SU-DHL-6 (cell line): ENCODE results near the gene RPL7A.

ENCODE experiments used
- EZH2phosphoT487 ChIP-seq: fragments of 200-600 bp; sonication (generic), shearing (Covaris generic); conservative IDR thresholded peaks from 2 replicates; pipeline ENCODE4 v1.6.1; 2018; ENCODE audit warnings: mild to moderate bottlenecking, antibody characterized with exemption, low read length, moderate library complexity, mixed read lengths
- TF ChIP-seq, protein P1 (sequence below): fragments of 200-600 bp; sonication (generic); IDR thresholded peaks from one replicate; pipeline ENCODE4 v1.5.1; 2017; ENCODE audit warnings: antibody characterized with exemption, mild to moderate bottlenecking, low read length, moderate library complexity; ENCODE audit not compliant: insufficient read depth, poor library complexity, severe bottlenecking

- TF ChIP-seq, protein P1, sequence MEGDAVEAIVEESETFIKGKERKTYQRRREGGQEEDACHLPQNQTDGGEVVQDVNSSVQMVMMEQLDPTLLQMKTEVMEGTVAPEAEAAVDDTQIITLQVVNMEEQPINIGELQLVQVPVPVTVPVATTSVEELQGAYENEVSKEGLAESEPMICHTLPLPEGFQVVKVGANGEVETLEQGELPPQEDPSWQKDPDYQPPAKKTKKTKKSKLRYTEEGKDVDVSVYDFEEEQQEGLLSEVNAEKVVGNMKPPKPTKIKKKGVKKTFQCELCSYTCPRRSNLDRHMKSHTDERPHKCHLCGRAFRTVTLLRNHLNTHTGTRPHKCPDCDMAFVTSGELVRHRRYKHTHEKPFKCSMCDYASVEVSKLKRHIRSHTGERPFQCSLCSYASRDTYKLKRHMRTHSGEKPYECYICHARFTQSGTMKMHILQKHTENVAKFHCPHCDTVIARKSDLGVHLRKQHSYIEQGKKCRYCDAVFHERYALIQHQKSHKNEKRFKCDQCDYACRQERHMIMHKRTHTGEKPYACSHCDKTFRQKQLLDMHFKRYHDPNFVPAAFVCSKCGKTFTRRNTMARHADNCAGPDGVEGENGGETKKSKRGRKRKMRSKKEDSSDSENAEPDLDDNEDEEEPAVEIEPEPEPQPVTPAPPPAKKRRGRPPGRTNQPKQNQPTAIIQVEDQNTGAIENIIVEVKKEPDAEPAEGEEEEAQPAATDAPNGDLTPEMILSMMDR = no peak
- TF ChIP-seq EZH2phosphoT487 = no peak
Observed at GRCh38 chr9:133327834-133328484, 20.1 kb upstream of the RPL7A start.
